NCI-H446 (cell line): ENCODE results near the gene IKZF2.
"Not testable (repeated sequence)": the region's sequence is repeated elsewhere in the genome, so short reads cannot be mapped to it uniquely, and the experiment has no call there.

Source experiments
- DNase-seq, 2 experiments: peaks; one replicate each; lab custom pipeline; 2025; lab: John Stamatoyannopoulos, UW

The IKZF2 gene

GRCh38 chr2:213036836-213037235 lies 114.6 kb downstream of the IKZF2 start:
- no peak for DNase-seq

GRCh38 chr2:213034585-213034984 lies 116.8 kb downstream of the IKZF2 start:
- DNase-seq, result no peak

GRCh38 chr2:213032607-213033006 lies 118.8 kb downstream of the IKZF2 start:
- DNase-seq, result no peak

- DNase-seq, result no peak
Observed at GRCh38 chr2:213022987-213023386, 128.4 kb downstream of the IKZF2 start.

GRCh38 chr2:213021971-213022899 lies 129.2 kb downstream of the IKZF2 start:
- DNase-seq, result no peak

- not testable (repeated sequence) for DNase-seq
Observed at GRCh38 chr2:213020913-213021312, 130.5 kb downstream of the IKZF2 start.

- no peak for DNase-seq
Observed at GRCh38 chr2:213020268-213020667, 131.1 kb downstream of the IKZF2 start.

GRCh38 chr2:213019368-213019767 lies 132.0 kb downstream of the IKZF2 start:
- DNase-seq, result no peak

GRCh38 chr2:213018340-213018901 lies 133.0 kb downstream of the IKZF2 start:
- DNase-seq, result no peak

- DNase-seq, result no peak
Observed at GRCh38 chr2:213017404-213017803, 134.0 kb downstream of the IKZF2 start.

GRCh38 chr2:213016984-213017351 lies 134.4 kb downstream of the IKZF2 start:
- DNase-seq, result no peak

GRCh38 chr2:213016166-213016983 lies 135.0 kb downstream of the IKZF2 start:
- no peak for DNase-seq

GRCh38 chr2:213015387-213016165 lies 135.8 kb downstream of the IKZF2 start:
- DNase-seq, result no peak

GRCh38 chr2:213013979-213014378 lies 137.4 kb downstream of the IKZF2 start:
- no peak for DNase-seq

GRCh38 chr2:213011505-213011904 lies 139.9 kb downstream of the IKZF2 start:
- DNase-seq, result no peak

- DNase-seq, result no peak
Observed at GRCh38 chr2:213010106-213010779, 141.2 kb downstream of the IKZF2 start.

- no peak for DNase-seq
Observed at GRCh38 chr2:213007290-213007838, 144.0 kb downstream of the IKZF2 start.

- no peak for DNase-seq
Observed at GRCh38 chr2:213004197-213004821, 147.1 kb downstream of the IKZF2 start.

- DNase-seq, result no peak
Observed at GRCh38 chr2:213002383-213002782, 149.0 kb downstream of the IKZF2 start.

GRCh38 chr2:213001297-213001910 lies 150.0 kb downstream of the IKZF2 start:
- DNase-seq, result no peak
